Transverse colon (tissue), 4 donors: ENCODE measurements around the gene PAQR4. TPM values are rescaled to one million over a fixed set of nuclear protein-coding genes. Genes with fewer than 3 reads are reported as not detected.

Experiments used
- DNase-seq: peaks from one replicate; pipeline ENCODE4 v3.0.0-alpha.2; 2019
- H3K27ac ChIP-seq, 4 donors: fragments of 200-600 bp; sonication (generic); 2 replicates each; pipeline ENCODE4 v1.5.1; 2016 to 2018; ENCODE audit warnings: inconsistent platforms in 4 of 4
- H3K27me3 ChIP-seq: fragments of 200-600 bp; sonication (generic); 2 replicates; pipeline ENCODE4 v1.5.1; 2017; ENCODE audit warnings: inconsistent platforms
- H3K36me3 ChIP-seq, 4 donors: fragments of 200-600 bp; sonication (generic); 2 replicates each; pipeline ENCODE4 v1.5.1; 2017 to 2019; ENCODE audit warnings: inconsistent platforms in 4 of 4
- H3K4me1 ChIP-seq, 4 donors: fragments of 200-600 bp; sonication (generic); 2 replicates each; pipeline ENCODE4 v1.5.1; 2017 to 2020; ENCODE audit warnings: inconsistent platforms in 4 of 4
- H3K4me3 ChIP-seq, 4 donors: fragments of 200-600 bp; sonication (generic); 1 replicate in 1 of 4; 2 replicates in 3 of 4; pipeline versions ENCODE4 v1.5.1 to v1.6.1; 2017 to 2019; ENCODE audit warnings: inconsistent platforms in 4 of 4
- H3K9me3 ChIP-seq, 2 donors: fragments of 200-600 bp; sonication (generic); 2 replicates each; pipeline ENCODE4 v1.5.1; 2017 to 2019; ENCODE audit warnings: inconsistent platforms in 2 of 2
- EP300 ChIP-seq: sonication (generic); formaldehyde crosslinking; IDR thresholded peaks from one replicate; pipeline ENCODE4 v1.6.1; 2017; ENCODE audit warnings: antibody characterized with exemption, low read depth
- POLR2A ChIP-seq: fragments of 450-650 bp; IDR thresholded peaks from one replicate; pipeline ENCODE4 v1.6.1; 2016; ENCODE audit warnings: antibody characterized with exemption, mild to moderate bottlenecking, moderate library complexity
- POLR2AphosphoS5 ChIP-seq, 3 donors: sonication (generic); formaldehyde crosslinking; IDR thresholded peaks; one replicate each; pipeline ENCODE4 v1.6.1; 2016; ENCODE audit warnings: antibody characterized with exemption in 3 of 3
- WGBS, 2 donors: methylation state at CpG; one replicate each; pipeline ENCODE4 v1.1.5; 2018; ENCODE audit warnings: low coverage in 1 of 2; 5-methylcytosine and 5-hydroxymethylcytosine counted together
- in situ Hi-C, 4 donors: fragments of 200-750 bp; cut with MboI; loops; one replicate each; pipeline versions ENCODE4 v1.15.0 to v1.15.1; 2017; ENCODE audit warnings: low sequenced_read_pairs in 3 of 4, low pct_ligation_motif_present in 1 of 4, low pct_unique_long_range_greater_than_20kb in 1 of 4
- intact Hi-C: fragments of 100-400 bp; cut with DNase I; formaldehyde crosslinking; loops from one replicate; pipeline ENCODE4 v1.15.1; 2023; ENCODE audit warnings: low total_unique reads
- total RNA-seq, 4 donors: library from RNA; depleted of rRNA; stranded (reverse); fragments of >200 nt; gene quantifications; one replicate each; pipeline ENCODE4 v1.1.0, GENCODE V29; 2016
- TF ChIP-seq, protein P1 (sequence below), 5 experiments: fragments of 200-600 bp in 3 of 5; fragments of 450-650 bp in 2 of 5; sonication (generic) in 3 of 5; IDR thresholded peaks; 1 replicate in 2 of 5; 2 replicates in 3 of 5; pipeline ENCODE4 v1.5.1; 2016 to 2017; ENCODE audit warnings: antibody characterized with exemption in 5 of 5, inconsistent platforms in 3 of 5, mild to moderate bottlenecking in 2 of 5, moderate library complexity in 1 of 5

PAQR4 gene
- total RNA-seq, 4 donors from 2014 or later: 3.0 to 5.9 (median 4.4) TPM; not detected in 1

DNA sequence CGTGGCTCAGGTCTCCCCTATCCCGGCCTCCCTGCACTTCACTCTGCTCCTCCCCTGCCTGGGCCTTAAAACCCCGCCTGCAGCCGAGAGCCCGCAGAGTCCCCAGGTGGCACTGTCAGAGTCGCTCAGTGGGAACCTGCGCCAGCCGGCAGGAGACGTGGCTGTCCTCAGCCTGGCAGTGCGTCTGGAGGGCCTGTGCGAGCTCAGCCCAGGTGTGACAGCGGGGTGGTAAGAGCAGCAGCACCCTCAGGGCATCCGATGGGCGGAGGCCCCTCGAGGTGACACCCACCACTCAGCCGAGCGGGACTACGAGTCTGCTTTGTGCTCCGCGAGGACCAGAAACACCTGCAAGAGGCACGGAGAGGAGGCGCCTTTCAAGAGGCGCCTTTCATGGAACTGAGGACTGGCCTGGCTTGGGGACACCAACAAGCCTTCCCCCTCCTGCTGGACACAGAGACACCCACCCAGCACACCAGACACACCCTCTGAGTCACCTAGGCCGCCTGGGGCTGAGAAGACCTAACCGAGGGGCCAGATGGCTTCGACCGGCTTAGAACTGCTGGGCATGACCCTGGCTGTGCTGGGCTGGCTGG, 43.8 kb downstream of the PAQR4 start, which contains the start of gene CLDN9:
Gene CLDN9, plus strand, starts transcription at position 96 of the 593 bp plus-strand sequence. Its CDS starts 440 bp downstream, at position 536.
- Histone ChIP-seq H3K9me3 (no peaks in the 10 kb centered on the region), H3K27me3 (peaks cover 59% of the 10 kb centered on the region), H3K27ac (no peak within 1 kb of the TSS), H3K4me1 (peaks cover 4 to 28% (median 8%) of the 10 kb centered on the region in 4 donors), H3K36me3 (no peaks in the 10 kb centered on the region), H3K4me3 (no peak within 1 kb of the TSS)
- intact Hi-C loops: no loop called here
- in situ Hi-C loops: no loop called here
- peak; percentile 63 for DNase-seq
- 8 to 51% methylated on average over 4 to 18 of the region's 27 CpGs for WGBS, 2 donors
- no peak for TF ChIP-seq EP300
- TF ChIP-seq, protein P1, sequence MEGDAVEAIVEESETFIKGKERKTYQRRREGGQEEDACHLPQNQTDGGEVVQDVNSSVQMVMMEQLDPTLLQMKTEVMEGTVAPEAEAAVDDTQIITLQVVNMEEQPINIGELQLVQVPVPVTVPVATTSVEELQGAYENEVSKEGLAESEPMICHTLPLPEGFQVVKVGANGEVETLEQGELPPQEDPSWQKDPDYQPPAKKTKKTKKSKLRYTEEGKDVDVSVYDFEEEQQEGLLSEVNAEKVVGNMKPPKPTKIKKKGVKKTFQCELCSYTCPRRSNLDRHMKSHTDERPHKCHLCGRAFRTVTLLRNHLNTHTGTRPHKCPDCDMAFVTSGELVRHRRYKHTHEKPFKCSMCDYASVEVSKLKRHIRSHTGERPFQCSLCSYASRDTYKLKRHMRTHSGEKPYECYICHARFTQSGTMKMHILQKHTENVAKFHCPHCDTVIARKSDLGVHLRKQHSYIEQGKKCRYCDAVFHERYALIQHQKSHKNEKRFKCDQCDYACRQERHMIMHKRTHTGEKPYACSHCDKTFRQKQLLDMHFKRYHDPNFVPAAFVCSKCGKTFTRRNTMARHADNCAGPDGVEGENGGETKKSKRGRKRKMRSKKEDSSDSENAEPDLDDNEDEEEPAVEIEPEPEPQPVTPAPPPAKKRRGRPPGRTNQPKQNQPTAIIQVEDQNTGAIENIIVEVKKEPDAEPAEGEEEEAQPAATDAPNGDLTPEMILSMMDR (IDR thresholded peaks at IDR 0.05): no peak
- peak; percentile 15 for TF ChIP-seq POLR2A
- peak in 1 of 3 donors; percentile 26 for TF ChIP-seq POLR2AphosphoS5 (IDR thresholded peaks at IDR 0.05)

DNA sequence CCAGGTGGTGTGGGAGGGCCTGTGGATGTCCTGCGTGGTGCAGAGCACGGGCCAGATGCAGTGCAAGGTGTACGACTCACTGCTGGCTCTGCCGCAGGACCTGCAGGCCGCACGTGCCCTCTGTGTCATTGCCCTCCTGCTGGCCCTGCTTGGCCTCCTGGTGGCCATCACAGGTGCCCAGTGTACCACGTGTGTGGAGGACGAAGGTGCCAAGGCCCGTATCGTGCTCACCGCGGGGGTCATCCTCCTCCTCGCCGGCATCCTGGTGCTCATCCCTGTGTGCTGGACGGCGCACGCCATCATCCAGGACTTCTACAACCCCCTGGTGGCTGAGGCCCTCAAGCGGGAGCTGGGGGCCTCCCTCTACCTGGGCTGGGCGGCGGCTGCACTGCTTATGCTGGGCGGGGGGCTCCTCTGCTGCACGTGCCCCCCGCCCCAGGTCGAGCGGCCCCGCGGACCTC, 44.4 kb downstream of the PAQR4 start:
- intact Hi-C loops: no loop called here
- Histone ChIP-seq H3K36me3 (no peaks in the 10 kb centered on the region), H3K4me1 (peaks cover 3 to 28% (median 5%) of the 10 kb centered on the region in 4 donors), H3K27ac (no peak overlapping the region), H3K27me3 (peaks cover 60% of the 10 kb centered on the region), H3K4me3 (no peak overlapping the region), H3K9me3 (no peaks in the 10 kb centered on the region)
- TF ChIP-seq, protein P1 (IDR thresholded peaks at IDR 0.05): no peak
- no peak for TF ChIP-seq POLR2AphosphoS5 (IDR thresholded peaks at IDR 0.05)
- TF ChIP-seq EP300: no peak
- TF ChIP-seq POLR2A: no peak
- 70% methylated on average over 4 of the region's 27 CpGs; no CpG with 5 or more reads in 1 of the 2 donors for WGBS, 2 donors
- in situ Hi-C loops: no loop called here
- DNase-seq: no peak

DNA sequence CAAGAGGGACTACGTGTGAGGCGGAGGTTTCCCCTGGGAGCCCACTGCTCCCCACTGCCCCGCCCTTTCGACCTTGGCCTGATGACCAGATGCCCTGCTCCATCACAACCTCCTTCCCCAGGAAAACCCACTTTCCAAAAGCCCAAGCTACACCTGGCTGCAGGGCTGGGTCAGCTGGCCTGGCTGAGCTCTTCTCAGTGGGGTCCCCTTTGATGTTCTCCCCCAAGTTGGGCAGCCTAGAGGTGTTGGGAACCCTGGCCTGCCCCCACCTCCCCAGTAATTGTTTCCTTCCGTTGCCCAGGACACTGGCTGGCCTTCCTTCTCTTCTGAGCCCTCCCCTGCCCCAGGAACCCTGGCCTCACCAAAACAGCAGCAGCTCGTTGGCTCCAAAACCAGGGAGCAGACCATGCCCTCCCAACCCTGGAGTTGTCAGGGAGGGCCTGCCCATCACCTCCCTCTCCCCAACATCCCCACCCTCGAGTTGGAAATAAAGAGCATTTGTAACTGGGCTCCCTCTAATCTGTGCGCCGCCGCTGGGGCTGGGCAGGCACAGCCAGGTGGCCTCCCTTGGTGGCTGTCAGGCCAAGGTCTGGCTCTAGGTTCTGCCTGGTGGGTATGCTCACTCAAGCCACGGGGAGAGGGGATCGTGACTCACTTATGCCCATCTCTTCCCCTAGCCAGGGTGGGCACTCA, 45.0 kb downstream of the PAQR4 start:
- TF ChIP-seq POLR2AphosphoS5 (IDR thresholded peaks at IDR 0.05) (no peak), EP300 (no peak), POLR2A (no peak)
- TF ChIP-seq, protein P1 (IDR thresholded peaks at IDR 0.05): no peak
- no peak overlapping the region for H3K27ac ChIP-seq
- no peak overlapping the region for H3K4me3 ChIP-seq
- H3K9me3 ChIP-seq: no peaks in the 10 kb centered on the region
- intact Hi-C loops (no loop called here), in situ Hi-C loops (no loop called here)
- H3K27me3 ChIP-seq: peaks cover 60% of the 10 kb centered on the region
- H3K4me1 ChIP-seq: peaks cover 3 to 25% (median 4%) of the 10 kb centered on the region in 4 donors
- WGBS, 2 donors: 70% methylated on average over 12 of the region's 12 CpGs; no CpG with 5 or more reads in 1 of the 2 donors
- no peak for DNase-seq
- H3K36me3 ChIP-seq: no peaks in the 10 kb centered on the region

DNA sequence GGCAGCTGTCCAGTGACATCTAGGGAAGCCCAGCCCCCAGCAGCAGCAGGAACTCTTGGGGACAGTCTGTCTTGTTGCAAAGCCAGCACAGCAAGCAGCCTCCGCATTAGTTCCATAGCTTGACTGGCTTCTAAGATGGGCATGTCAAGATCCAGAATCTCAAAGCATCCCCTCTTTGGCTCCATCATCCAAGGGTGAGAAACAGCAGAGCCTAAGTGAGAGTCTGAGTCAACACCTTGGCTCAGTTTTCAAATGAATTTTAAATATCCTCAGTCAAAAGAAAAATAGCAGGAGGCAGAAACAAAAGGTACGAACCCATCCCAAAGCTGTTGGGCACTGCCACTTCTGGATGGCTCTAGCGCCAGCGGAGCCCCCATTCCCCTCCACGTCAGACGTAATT, 45.8 kb downstream of the PAQR4 start:
- Histone ChIP-seq H3K9me3 (no peaks in the 10 kb centered on the region), H3K4me3 (no peak overlapping the region), H3K4me1 (peaks cover 3 to 25% (median 10%) of the 10 kb centered on the region in 4 donors), H3K27me3 (peaks cover 53% of the 10 kb centered on the region), H3K27ac (no peak overlapping the region), H3K36me3 (no peaks in the 10 kb centered on the region)
- in situ Hi-C loops: no loop called here
- no peak for TF ChIP-seq POLR2AphosphoS5 (IDR thresholded peaks at IDR 0.05)
- no peak for TF ChIP-seq POLR2A
- TF ChIP-seq, protein P1 (IDR thresholded peaks at IDR 0.05): no peak
- no peak for TF ChIP-seq EP300
- WGBS, 2 donors: 90% methylated on average over 6 of the region's 6 CpGs; no CpG with 5 or more reads in 1 of the 2 donors
- no peak for DNase-seq
- intact Hi-C loops: no loop called here
